Fibroblast of villous mesenchyme (primary cell): ENCODE data around the gene PDCD11. TPM values are rescaled to one million over a fixed set of nuclear protein-coding genes. Genes with fewer than 3 reads are reported as not detected.

Experiments
- DNase-seq: peaks from one replicate; pipeline ENCODE4 v3.0.0-alpha.2; 2010; ENCODE audit warnings: low read depth
- H3K4me3 ChIP-seq: 2 replicates; pipeline ENCODE4 v1.5.1; 2011; ENCODE audit warnings: low read depth, mild to moderate bottlenecking, low read length
- CTCF ChIP-seq: IDR thresholded peaks from 2 replicates; pipeline ENCODE4 v1.5.1; 2012; ENCODE audit warnings: low read depth, mild to moderate bottlenecking, low read length; ENCODE audit not compliant: insufficient read depth
- total RNA-seq: library from RNA; depleted of rRNA; stranded (reverse); fragments of >200 nt; gene quantifications from 2 replicates; pipeline ENCODE4 v1.2.3, GENCODE V29; 2012

PDCD11 gene
- total RNA-seq, 1 donor = 36.3 TPM

GRCh38 chr10:103419101-103419500 is 22.7 kb downstream of the PDCD11 start:
- TF ChIP-seq CTCF = no peak
- DNase-seq = no peak
- H3K4me3 ChIP-seq = no peak overlapping the region

GRCh38 chr10:103423748-103424147 is 27.3 kb downstream of the PDCD11 start:
- TF ChIP-seq CTCF = no peak
- H3K4me3 ChIP-seq = no peak overlapping the region
- DNase-seq = no peak

- DNase-seq = no peak
- H3K4me3 ChIP-seq = no peak overlapping the region
- TF ChIP-seq CTCF = no peak
Observed at GRCh38 chr10:103427866-103428265, 31.4 kb downstream of the PDCD11 start.

GRCh38 chr10:103428989-103429643 is 32.7 kb downstream of the PDCD11 start:
- H3K4me3 ChIP-seq = no peak overlapping the region
- DNase-seq = no peak
- TF ChIP-seq CTCF = no peak

- no peak for DNase-seq
- H3K4me3 ChIP-seq = no peak overlapping the region
- no peak for TF ChIP-seq CTCF
Observed at GRCh38 chr10:103429647-103430046, 33.2 kb downstream of the PDCD11 start.

GRCh38 chr10:103431902-103432301 is 35.5 kb downstream of the PDCD11 start:
- H3K4me3 ChIP-seq = no peak overlapping the region
- no peak for TF ChIP-seq CTCF
- no peak for DNase-seq

- DNase-seq = no peak
- TF ChIP-seq CTCF = no peak
- H3K4me3 ChIP-seq = no peak overlapping the region
Observed at GRCh38 chr10:103433858-103434257, 37.4 kb downstream of the PDCD11 start.
